Transverse colon (tissue), 4 donors: Measurements from ENCODE around the gene PPP4R4. TPM values are rescaled to one million over a fixed set of nuclear protein-coding genes. Genes with fewer than 3 reads are reported as not detected.
"Not testable (repeated sequence)": the region's sequence is repeated elsewhere in the genome, so short reads cannot be mapped to it uniquely, and the experiment has no call there.

Experiments
- DNase-seq: peaks from one replicate; pipeline ENCODE4 v3.0.0-alpha.2; 2019
- H3K27ac ChIP-seq, 4 donors: fragments of 200-600 bp; sonication (generic); 2 replicates each; pipeline ENCODE4 v1.5.1; 2016 to 2018; ENCODE audit warnings: inconsistent platforms in 4 of 4
- H3K27me3 ChIP-seq: fragments of 200-600 bp; sonication (generic); 2 replicates; pipeline ENCODE4 v1.5.1; 2017; ENCODE audit warnings: inconsistent platforms
- H3K36me3 ChIP-seq, 4 donors: fragments of 200-600 bp; sonication (generic); 2 replicates each; pipeline ENCODE4 v1.5.1; 2017 to 2019; ENCODE audit warnings: inconsistent platforms in 4 of 4
- H3K4me1 ChIP-seq, 4 donors: fragments of 200-600 bp; sonication (generic); 2 replicates each; pipeline ENCODE4 v1.5.1; 2017 to 2020; ENCODE audit warnings: inconsistent platforms in 4 of 4
- H3K4me3 ChIP-seq, 4 donors: fragments of 200-600 bp; sonication (generic); 1 replicate in 1 of 4; 2 replicates in 3 of 4; pipeline versions ENCODE4 v1.5.1 to v1.6.1; 2017 to 2019; ENCODE audit warnings: inconsistent platforms in 4 of 4
- H3K9me3 ChIP-seq, 2 donors: fragments of 200-600 bp; sonication (generic); 2 replicates each; pipeline ENCODE4 v1.5.1; 2017 to 2019; ENCODE audit warnings: inconsistent platforms in 2 of 2
- EP300 ChIP-seq: sonication (generic); formaldehyde crosslinking; IDR thresholded peaks from one replicate; pipeline ENCODE4 v1.6.1; 2017; ENCODE audit warnings: antibody characterized with exemption, low read depth
- POLR2A ChIP-seq: fragments of 450-650 bp; IDR thresholded peaks from one replicate; pipeline ENCODE4 v1.6.1; 2016; ENCODE audit warnings: antibody characterized with exemption, mild to moderate bottlenecking, moderate library complexity
- POLR2AphosphoS5 ChIP-seq, 3 donors: sonication (generic); formaldehyde crosslinking; IDR thresholded peaks; one replicate each; pipeline ENCODE4 v1.6.1; 2016; ENCODE audit warnings: antibody characterized with exemption in 3 of 3
- WGBS, 2 donors: methylation state at CpG; one replicate each; pipeline ENCODE4 v1.1.5; 2018; ENCODE audit warnings: low coverage in 1 of 2; 5-methylcytosine and 5-hydroxymethylcytosine counted together
- in situ Hi-C, 4 donors: fragments of 200-750 bp; cut with MboI; loops; one replicate each; pipeline versions ENCODE4 v1.15.0 to v1.15.1; 2017; ENCODE audit warnings: low sequenced_read_pairs in 3 of 4, low pct_ligation_motif_present in 1 of 4, low pct_unique_long_range_greater_than_20kb in 1 of 4
- intact Hi-C: fragments of 100-400 bp; cut with DNase I; formaldehyde crosslinking; loops from one replicate; pipeline ENCODE4 v1.15.1; 2023; ENCODE audit warnings: low total_unique reads
- total RNA-seq, 4 donors: library from RNA; depleted of rRNA; stranded (reverse); fragments of >200 nt; gene quantifications; one replicate each; pipeline ENCODE4 v1.1.0, GENCODE V29; 2016
- TF ChIP-seq, protein P1 (sequence below), 5 experiments: fragments of 200-600 bp in 3 of 5; fragments of 450-650 bp in 2 of 5; sonication (generic) in 3 of 5; IDR thresholded peaks; 1 replicate in 2 of 5; 2 replicates in 3 of 5; pipeline ENCODE4 v1.5.1; 2016 to 2017; ENCODE audit warnings: antibody characterized with exemption in 5 of 5, inconsistent platforms in 3 of 5, mild to moderate bottlenecking in 2 of 5, moderate library complexity in 1 of 5

PPP4R4 gene
- total RNA-seq, 4 donors from 2014 or later, result not detected

DNA sequence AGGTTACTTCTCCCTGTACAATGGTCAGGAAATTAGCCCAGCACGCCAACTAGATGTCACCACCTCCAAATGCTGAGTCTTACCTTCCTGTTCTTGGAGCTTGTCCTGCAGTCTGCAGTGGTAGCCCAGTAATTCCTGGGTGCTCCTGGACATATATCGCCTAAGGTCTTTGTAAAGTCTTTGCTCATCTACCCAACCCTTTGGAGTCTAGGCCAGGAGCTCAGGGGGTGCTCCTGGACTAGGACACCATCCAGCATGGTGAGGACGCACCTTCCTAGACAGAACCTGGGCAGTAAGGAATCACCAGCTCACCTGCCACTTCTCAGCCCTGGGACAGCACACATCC is 118.4 kb downstream of the PPP4R4 start:
- WGBS, 2 donors, result 87% methylated on average over 3 of the region's 3 CpGs; no CpG with 5 or more reads in 1 of the 2 donors
- Histone ChIP-seq H3K4me1 (peaks cover 0 to 6% (median 3%) of the 10 kb centered on the region in 4 donors), H3K27ac (no peak overlapping the region), H3K9me3 (no peaks in the 10 kb centered on the region), H3K27me3 (no peaks in the 10 kb centered on the region), H3K4me3 (no peak overlapping the region), H3K36me3 (no peaks in the 10 kb centered on the region)
- no peak for DNase-seq
- in situ Hi-C loops (no loop called here), intact Hi-C loops (no loop called here)
- TF ChIP-seq EP300, result no peak

DNA sequence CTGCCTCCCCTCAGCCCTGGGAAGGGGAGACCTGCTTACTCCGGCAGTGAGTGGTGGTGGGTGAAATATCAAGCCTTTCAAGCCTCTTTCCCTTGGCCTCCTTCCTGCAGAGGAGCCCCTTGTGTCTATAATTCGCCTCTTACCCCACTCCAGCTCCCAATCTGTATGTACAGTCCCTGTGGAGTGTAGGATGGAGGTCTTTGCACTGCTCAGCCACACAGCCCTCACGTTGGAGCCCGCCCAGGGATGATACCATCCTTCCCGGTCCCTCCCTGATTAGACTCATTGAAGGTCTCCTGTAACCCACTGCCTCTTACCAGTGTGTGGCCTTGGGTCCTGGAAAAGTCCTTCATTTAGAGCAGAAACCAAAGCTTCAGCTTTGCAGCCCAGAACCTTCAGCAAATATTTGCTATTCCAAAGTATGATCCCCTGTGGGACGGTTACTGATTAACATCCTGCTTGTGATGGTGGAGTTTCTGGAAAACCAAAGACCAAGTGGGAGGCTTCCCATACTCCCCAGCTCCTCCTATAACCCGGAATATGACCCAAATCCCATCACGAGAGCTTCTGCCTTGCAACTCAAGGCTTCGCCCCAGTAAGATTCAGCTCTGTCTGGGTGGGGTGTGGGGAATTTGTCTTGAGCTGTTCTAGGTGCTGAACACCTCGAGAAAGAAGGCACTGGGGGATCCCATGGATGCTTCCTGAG is 118.9 kb downstream of the PPP4R4 start, which contains the start of gene SERPINA10:
Gene SERPINA10 (minus strand): TSS at position 397 of the 706 bp plus-strand sequence. CDS start 2,675 bp downstream, outside the sequence.
- Histone ChIP-seq H3K9me3 (no peaks in the 10 kb centered on the region), H3K27ac (no peak within 1 kb of the TSS), H3K4me1 (peaks cover 0 to 6% (median 3%) of the 10 kb centered on the region in 4 donors), H3K27me3 (no peaks in the 10 kb centered on the region), H3K4me3 (no peak within 1 kb of the TSS), H3K36me3 (no peaks in the 10 kb centered on the region)
- 63% methylated on average over 10 of the region's 10 CpGs; no CpG with 5 or more reads in 1 of the 2 donors for WGBS, 2 donors
- in situ Hi-C loops, result no loop called here
- TF ChIP-seq EP300, result no peak
- no peak for TF ChIP-seq POLR2AphosphoS5 (IDR thresholded peaks at IDR 0.05)
- TF ChIP-seq POLR2A, result no peak
- TF ChIP-seq, protein P1, sequence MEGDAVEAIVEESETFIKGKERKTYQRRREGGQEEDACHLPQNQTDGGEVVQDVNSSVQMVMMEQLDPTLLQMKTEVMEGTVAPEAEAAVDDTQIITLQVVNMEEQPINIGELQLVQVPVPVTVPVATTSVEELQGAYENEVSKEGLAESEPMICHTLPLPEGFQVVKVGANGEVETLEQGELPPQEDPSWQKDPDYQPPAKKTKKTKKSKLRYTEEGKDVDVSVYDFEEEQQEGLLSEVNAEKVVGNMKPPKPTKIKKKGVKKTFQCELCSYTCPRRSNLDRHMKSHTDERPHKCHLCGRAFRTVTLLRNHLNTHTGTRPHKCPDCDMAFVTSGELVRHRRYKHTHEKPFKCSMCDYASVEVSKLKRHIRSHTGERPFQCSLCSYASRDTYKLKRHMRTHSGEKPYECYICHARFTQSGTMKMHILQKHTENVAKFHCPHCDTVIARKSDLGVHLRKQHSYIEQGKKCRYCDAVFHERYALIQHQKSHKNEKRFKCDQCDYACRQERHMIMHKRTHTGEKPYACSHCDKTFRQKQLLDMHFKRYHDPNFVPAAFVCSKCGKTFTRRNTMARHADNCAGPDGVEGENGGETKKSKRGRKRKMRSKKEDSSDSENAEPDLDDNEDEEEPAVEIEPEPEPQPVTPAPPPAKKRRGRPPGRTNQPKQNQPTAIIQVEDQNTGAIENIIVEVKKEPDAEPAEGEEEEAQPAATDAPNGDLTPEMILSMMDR (IDR thresholded peaks at IDR 0.05), result no peak
- no peak for DNase-seq
- intact Hi-C loops, result no loop called here

DNA sequence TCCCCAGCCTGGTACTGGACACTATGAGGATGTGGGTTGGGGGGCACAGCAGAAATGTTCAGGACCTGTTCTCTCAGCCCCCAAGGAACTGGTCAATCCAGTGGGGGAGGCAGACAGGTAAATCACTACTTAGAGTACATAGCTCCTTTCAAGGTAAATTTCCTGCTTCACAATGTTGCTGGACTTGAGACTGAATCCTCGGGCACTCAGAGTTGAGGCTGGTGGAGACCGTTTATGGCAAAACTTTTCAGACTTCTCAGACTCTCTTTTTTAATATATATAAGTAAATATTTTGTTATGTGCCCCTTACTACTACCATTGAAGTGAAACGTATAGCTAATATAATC is 119.4 kb downstream of the PPP4R4 start:
- H3K27ac ChIP-seq, result no peak overlapping the region

DNA sequence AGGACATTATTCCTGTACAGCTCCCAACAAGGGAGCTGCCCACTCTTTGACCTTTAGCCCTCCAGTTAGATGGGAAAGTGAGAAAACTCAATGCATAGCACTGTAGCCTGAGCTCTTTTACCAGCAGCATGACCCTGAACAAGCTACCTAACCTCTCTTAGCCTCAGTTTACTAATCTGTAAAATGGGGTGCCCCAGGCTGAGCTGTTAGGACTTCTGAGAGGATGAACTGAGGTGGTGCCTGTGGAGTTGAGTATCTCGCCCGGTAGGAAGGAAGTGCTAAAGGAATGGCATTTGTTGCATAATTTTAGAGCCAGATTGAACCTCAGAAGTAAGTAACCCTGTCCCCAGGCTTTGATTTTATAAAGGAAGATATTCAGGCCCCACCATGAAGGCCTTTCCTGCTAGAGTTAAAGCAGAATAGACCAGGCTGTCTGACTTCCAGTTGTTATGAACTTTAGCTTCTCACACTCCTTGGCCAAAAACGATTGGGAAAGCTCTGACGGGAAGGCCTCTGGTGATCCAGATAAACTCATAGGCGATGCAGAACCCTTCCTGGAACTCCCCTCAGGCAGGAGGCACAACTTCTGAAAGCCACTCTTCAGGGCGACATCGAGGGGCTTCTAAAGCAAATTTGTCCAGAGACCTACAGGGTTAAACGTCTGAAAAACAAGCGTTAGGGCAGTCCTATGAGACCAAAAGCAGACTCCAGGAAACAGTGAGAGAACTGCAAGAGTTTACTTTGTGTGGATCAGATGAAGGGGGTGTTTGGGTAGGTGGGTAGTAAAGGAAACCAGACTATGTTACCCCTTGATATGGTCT is 121.4 kb downstream of the PPP4R4 start:
- Histone ChIP-seq H3K36me3 (no peaks in the 10 kb centered on the region), H3K4me3 (no peak overlapping the region), H3K27me3 (no peaks in the 10 kb centered on the region), H3K4me1 (peaks cover 0 to 6% (median 3%) of the 10 kb centered on the region in 4 donors), H3K27ac (no peak overlapping the region), H3K9me3 (no peaks in the 10 kb centered on the region)
- WGBS, 2 donors, result 74 to 95% methylated on average over 4 to 9 of the region's 9 CpGs
- TF ChIP-seq POLR2AphosphoS5 (IDR thresholded peaks at IDR 0.05) (no peak), EP300 (no peak), POLR2A (no peak)
- TF ChIP-seq, protein P1 (IDR thresholded peaks at IDR 0.05), result no peak
- in situ Hi-C loops, result no loop called here
- no peak for DNase-seq
- intact Hi-C loops, result no loop called here

More for the DNA sequence above, 119.4 kb downstream of the PPP4R4 start:
- intact Hi-C loops, result no loop called here
- TF ChIP-seq POLR2AphosphoS5 (IDR thresholded peaks at IDR 0.05) (no peak), EP300 (no peak), POLR2A (no peak)
- TF ChIP-seq, protein P1 (IDR thresholded peaks at IDR 0.05), result no peak
- no peaks in the 10 kb centered on the region for H3K36me3 ChIP-seq
- H3K9me3 ChIP-seq, result no peaks in the 10 kb centered on the region
- DNase-seq, result no peak
- no peaks in the 10 kb centered on the region for H3K27me3 ChIP-seq
- H3K4me1 ChIP-seq, result peaks cover 0 to 6% (median 3%) of the 10 kb centered on the region in 4 donors
- 31 to 48% methylated on average over 2 to 3 of the region's 3 CpGs for WGBS, 2 donors
- no peak overlapping the region for H3K4me3 ChIP-seq
- in situ Hi-C loops, result no loop called here

DNA sequence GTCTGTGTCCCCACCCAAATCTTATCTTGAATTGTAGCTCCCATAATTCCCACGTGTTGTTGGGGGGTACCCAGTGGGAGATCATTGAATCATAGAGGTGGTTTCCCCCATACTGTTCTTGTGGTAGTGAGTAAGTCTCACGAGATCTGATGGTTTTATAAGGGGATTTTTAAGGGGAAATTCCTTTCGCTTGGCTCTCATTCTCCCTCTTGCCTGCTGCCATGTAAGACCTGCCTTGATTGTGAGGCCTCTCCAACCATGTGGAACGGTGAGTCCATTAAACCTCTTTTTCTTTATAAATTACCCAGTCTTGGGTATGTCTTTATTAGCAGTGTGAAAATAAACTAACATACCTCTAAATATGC is 122.0 kb downstream of the PPP4R4 start:
- H3K4me1 ChIP-seq, intact Hi-C loops, in situ Hi-C loops, H3K27me3 ChIP-seq, H3K36me3 ChIP-seq, DNase-seq, H3K4me3 ChIP-seq, H3K9me3 ChIP-seq, H3K27ac ChIP-seq: not testable (repeated sequence)
- WGBS, 2 donors, result 57 to 71% methylated on average over 4 of the region's 4 CpGs
